PC-9 (cell line): ENCODE results near the gene NDRG2. TPM values are rescaled to one million over a fixed set of nuclear protein-coding genes. Genes with fewer than 3 reads are reported as not detected.
"Not testable (repeated sequence)": the region's sequence is repeated elsewhere in the genome, so short reads cannot be mapped to it uniquely, and the experiment has no call there.

Source experiments
- BruUV-seq: library from RNA; stranded (reverse); fragments of 400-500 nt; replicated peaks from 2 replicates; lab custom pipeline; 2021; lab: Mats Ljungman, UMichigan
- CTCF ChIA-PET: fragments of 300-600 bp; sonication (Branson Sonifier 250); formaldehyde crosslinking; loops from one replicate; lab custom pipeline; 2022; ENCODE audit warnings: antibody characterized with exemption; lab: Charles Lee
- POLR2A ChIA-PET: fragments of 300-600 bp; sonication (Branson Sonifier 250); formaldehyde crosslinking; loops from one replicate; lab custom pipeline; 2022; ENCODE audit warnings: antibody characterized with exemption; ENCODE audit not compliant: unreplicated experiment; lab: Charles Lee
- DNase-seq, 2 experiments: peaks; one replicate each; pipeline versions ENCODE4 v3.0.0 to v3.0.0-alpha.2; 2015 to 2022; ENCODE audit warnings: mixed read lengths in 1 of 2
- H2AFZ ChIP-seq: fragments of 200-600 bp; sonication (generic); 2 replicates; pipeline ENCODE4 v1.8.1; 2017; ENCODE audit warnings: antibody characterized with exemption
- H3F3A ChIP-seq: fragments of 200-600 bp; sonication (generic); 2 replicates; pipeline ENCODE4 v1.8.1; 2017; ENCODE audit warnings: antibody characterized with exemption, mild to moderate bottlenecking, low read depth; ENCODE audit not compliant: insufficient read depth
- H3K27ac ChIP-seq: fragments of 200-600 bp; sonication (generic); 2 replicates; pipeline ENCODE4 v1.6.1; 2016; ENCODE audit warnings: mixed run types
- H3K27me3 ChIP-seq: fragments of 200-600 bp; sonication (generic); 2 replicates; pipeline ENCODE4 v1.6.1; 2016; ENCODE audit warnings: low read depth, mixed run types; ENCODE audit not compliant: insufficient read depth
- H3K36me3 ChIP-seq: fragments of 200-600 bp; sonication (generic); 2 replicates; pipeline ENCODE4 v1.6.1; 2016; ENCODE audit warnings: low read depth, mixed run types
- H3K4me1 ChIP-seq: fragments of 200-600 bp; sonication (generic); replicated peaks from 2 replicates; pipeline ENCODE4 v1.6.1; 2016; ENCODE audit warnings: mixed run types; ENCODE audit not compliant: insufficient read depth
- H3K4me2 ChIP-seq: fragments of 200-600 bp; sonication (generic); 2 replicates; pipeline ENCODE4 v1.6.1; 2017; ENCODE audit warnings: mixed run types
- H3K4me3 ChIP-seq: fragments of 200-600 bp; sonication (generic); 2 replicates; pipeline ENCODE4 v1.6.1; 2016; ENCODE audit warnings: mixed run types
- H3K79me2 ChIP-seq: fragments of 200-600 bp; sonication (generic); 2 replicates; pipeline ENCODE4 v1.6.1; 2017; ENCODE audit warnings: low read depth, mixed run types
- H3K9me2 ChIP-seq: fragments of 200-600 bp; sonication (generic); 2 replicates; pipeline ENCODE4 v1.8.1; 2017; ENCODE audit warnings: mild to moderate bottlenecking; ENCODE audit not compliant: insufficient read depth
- H3K9me3 ChIP-seq: fragments of 200-600 bp; sonication (generic); 2 replicates; pipeline ENCODE4 v1.8.1; 2016; ENCODE audit warnings: low read depth; ENCODE audit not compliant: insufficient read depth
- H4K20me1 ChIP-seq: fragments of 200-600 bp; sonication (generic); 2 replicates; pipeline ENCODE4 v1.8.1; 2017; ENCODE audit not compliant: insufficient read depth
- CTCF ChIP-seq: fragments of 200-600 bp; sonication (generic); conservative IDR thresholded peaks from 2 replicates; pipeline ENCODE4 v1.6.1; 2017; ENCODE audit warnings: mixed run types, antibody characterized with exemption, mild to moderate bottlenecking, moderate library complexity
- EZH2 ChIP-seq: fragments of 200-600 bp; sonication (generic); IDR thresholded peaks from 2 replicates; pipeline ENCODE4 v1.8.0; 2017; ENCODE audit warnings: antibody characterized with exemption, low read depth
- intact Hi-C: fragments of 100-400 bp; cut with micrococcal nuclease; formaldehyde crosslinking; loops from one replicate; pipeline ENCODE4 v1.10.0; 2022; ENCODE audit not compliant: unreplicated experiment
- total RNA-seq: library from RNA; stranded (reverse); gene quantifications from 2 replicates; pipeline ENCODE4 v1.2.3, GENCODE V29; 2021

Gene NDRG2
- total RNA-seq, 1 experiment from 2014 or later = 12.2 TPM

GRCh38 chr14:21011136-21011535 lies 13.7 kb downstream of the NDRG2 start:
- H3K4me3 ChIP-seq = no peak overlapping the region
- H3K4me2 ChIP-seq = no peak overlapping the region
- ChIA-PET POLR2A (no interaction called here), CTCF (no interaction called here)
- H4K20me1 ChIP-seq = no peaks in the 10 kb centered on the region
- H3K79me2 ChIP-seq = no peaks in the 10 kb centered on the region
- no peak overlapping the region for H3K27ac ChIP-seq
- BruUV-seq = no TSS peak
- H3F3A ChIP-seq = no peaks in the 10 kb centered on the region
- no peaks in the 10 kb centered on the region for H3K4me1 ChIP-seq
- intact Hi-C loops = loop anchor here (10.0 kb wide), 1 partner anchor 54 kb away; no protein-coding TSS in a partner anchor
- H3K9me3 ChIP-seq = no peaks in the 10 kb centered on the region
- H2AFZ ChIP-seq = no peak overlapping the region
- no peak for TF ChIP-seq CTCF
- no peak for TF ChIP-seq EZH2
- no peaks in the 10 kb centered on the region for H3K27me3 ChIP-seq
- no peaks in the 10 kb centered on the region for H3K9me2 ChIP-seq
- no peaks in the 10 kb centered on the region for H3K36me3 ChIP-seq
- no peak for DNase-seq

- DNase-seq, H3K27ac ChIP-seq, H3F3A ChIP-seq, H3K79me2 ChIP-seq, H3K36me3 ChIP-seq, H2AFZ ChIP-seq, H3K4me1 ChIP-seq, H3K9me2 ChIP-seq, BruUV-seq, H3K4me2 ChIP-seq, H3K4me3 ChIP-seq, H3K27me3 ChIP-seq, CTCF ChIA-PET, H4K20me1 ChIP-seq, H3K9me3 ChIP-seq: not testable (repeated sequence)
- intact Hi-C loops = loop anchor here (10.0 kb wide), 1 partner anchor 55 kb away; no protein-coding TSS in a partner anchor
- POLR2A ChIA-PET = interaction anchor here (0.7 kb wide), 1 partner anchor 92 kb away, joined by 7 read pairs; no protein-coding TSS in a partner anchor
Measured at GRCh38 chr14:21009721-21010120, 15.1 kb downstream of the NDRG2 start.

GRCh38 chr14:21003788-21004346 lies 21.0 kb downstream of the NDRG2 start:
- TF ChIP-seq EZH2 (no peak), CTCF (no peak)
- intact Hi-C loops = no loop called here
- H3K4me3 ChIP-seq = no peak overlapping the region
- no peak overlapping the region for H2AFZ ChIP-seq
- no peaks in the 10 kb centered on the region for H3K36me3 ChIP-seq
- peaks cover 6% of the 10 kb centered on the region for H3K4me1 ChIP-seq
- H3K27ac ChIP-seq = no peak overlapping the region
- ChIA-PET CTCF (no interaction called here), POLR2A (no interaction called here)
- H3K4me2 ChIP-seq = no peak overlapping the region
- DNase-seq = no peak
- BruUV-seq = no TSS peak
- H3F3A ChIP-seq = no peaks in the 10 kb centered on the region
- H3K9me3 ChIP-seq = no peaks in the 10 kb centered on the region
- H3K79me2 ChIP-seq = no peaks in the 10 kb centered on the region
- no peaks in the 10 kb centered on the region for H4K20me1 ChIP-seq
- H3K27me3 ChIP-seq = no peaks in the 10 kb centered on the region
- no peaks in the 10 kb centered on the region for H3K9me2 ChIP-seq

GRCh38 chr14:21001218-21001617 lies 23.6 kb downstream of the NDRG2 start:
- DNase-seq = no peak
- H2AFZ ChIP-seq = no peak overlapping the region
- no peak for TF ChIP-seq EZH2
- no peak for TF ChIP-seq CTCF
- CTCF ChIA-PET = interaction anchor here (0.5 kb wide), 1 partner anchor 27 kb away, joined by 4 read pairs; no protein-coding TSS in a partner anchor
- POLR2A ChIA-PET = interaction anchor here (0.7 kb wide), 1 partner anchor 1573 kb away, joined by 4 read pairs; no protein-coding TSS in a partner anchor
- no peak overlapping the region for H3K27ac ChIP-seq
- no TSS peak for BruUV-seq
- no peaks in the 10 kb centered on the region for H3K27me3 ChIP-seq
- H3K9me3 ChIP-seq = no peaks in the 10 kb centered on the region
- no peaks in the 10 kb centered on the region for H3K9me2 ChIP-seq
- no peaks in the 10 kb centered on the region for H4K20me1 ChIP-seq
- no peaks in the 10 kb centered on the region for H3K36me3 ChIP-seq
- H3F3A ChIP-seq = peaks cover 13% of the 10 kb centered on the region; the same call in 1 of the 2 replicates
- H3K79me2 ChIP-seq = no peaks in the 10 kb centered on the region
- no peak overlapping the region for H3K4me3 ChIP-seq
- peaks cover 20% of the 10 kb centered on the region for H3K4me1 ChIP-seq
- H3K4me2 ChIP-seq = no peak overlapping the region
- intact Hi-C loops = no loop called here
